Measurements from ENCODE around the gene BRINP2. TPM values are rescaled to one million over a fixed set of nuclear protein-coding genes. Genes with fewer than 3 reads are reported as not detected.

BRINP2 gene
- total RNA-seq, 1 experiment from 2014 or later: not detected

GRCh38 chr1:177281901-177282300, 111.1 kb downstream of the BRINP2 start:
- no peaks in the 10 kb centered on the region for H3K36me3 Mint-ChIP-seq (ENCODE audit: insufficient read depth, unreplicated experiment)
- CTCF ChIA-PET: no interaction called here
- no peaks in the 10 kb centered on the region for H3K4me1 Mint-ChIP-seq (ENCODE audit: low read depth, unreplicated experiment)
- no peak for TF ChIP-seq CTCF (IDR thresholded peaks at IDR 0.05; ENCODE audit: unreplicated experiment)
- no peak overlapping the region for H3K4me3 Mint-ChIP-seq (ENCODE audit: low read depth, unreplicated experiment)
- no peak for DNase-seq
- H3K27ac Mint-ChIP-seq (ENCODE audit: unreplicated experiment): no peak overlapping the region
- H3K27me3 Mint-ChIP-seq (ENCODE audit: unreplicated experiment): peaks cover 68% of the 10 kb centered on the region
- intact Hi-C loops (cut with micrococcal nuclease; ENCODE audit: unreplicated experiment): no loop called here
- no TSS peak for BruUV-seq (replicated peaks)
- H3K9me3 Mint-ChIP-seq (ENCODE audit: low read depth, unreplicated experiment): no peaks in the 10 kb centered on the region

- H3K27me3 Mint-ChIP-seq (ENCODE audit: unreplicated experiment): peaks cover 62% of the 10 kb centered on the region
Observed at GRCh38 chr1:177282976-177283375, 112.2 kb downstream of the BRINP2 start.

GRCh38 chr1:177283380-177283779, 112.6 kb downstream of the BRINP2 start:
- no peaks in the 10 kb centered on the region for H3K36me3 Mint-ChIP-seq (ENCODE audit: insufficient read depth, unreplicated experiment)
- intact Hi-C loops (cut with micrococcal nuclease; ENCODE audit: unreplicated experiment): no loop called here
- peaks cover 8% of the 10 kb centered on the region for H3K4me1 Mint-ChIP-seq (ENCODE audit: low read depth, unreplicated experiment)
- TF ChIP-seq CTCF (IDR thresholded peaks at IDR 0.05; ENCODE audit: unreplicated experiment): no peak
- no TSS peak for BruUV-seq (replicated peaks)
- no peak overlapping the region for H3K27ac Mint-ChIP-seq (ENCODE audit: unreplicated experiment)
- H3K27me3 Mint-ChIP-seq (ENCODE audit: unreplicated experiment): peaks cover 58% of the 10 kb centered on the region
- DNase-seq: no peak
- H3K4me3 Mint-ChIP-seq (ENCODE audit: low read depth, unreplicated experiment): no peak overlapping the region
- CTCF ChIA-PET: no interaction called here
- no peaks in the 10 kb centered on the region for H3K9me3 Mint-ChIP-seq (ENCODE audit: low read depth, unreplicated experiment)

More at GRCh38 chr1:177282976-177283375, 112.2 kb downstream of the BRINP2 start:
- no peak for DNase-seq
- H3K9me3 Mint-ChIP-seq (ENCODE audit: low read depth, unreplicated experiment): no peaks in the 10 kb centered on the region
- CTCF ChIA-PET: no interaction called here
- no peak overlapping the region for H3K27ac Mint-ChIP-seq (ENCODE audit: unreplicated experiment)
- no TSS peak for BruUV-seq (replicated peaks)
- no peaks in the 10 kb centered on the region for H3K36me3 Mint-ChIP-seq (ENCODE audit: insufficient read depth, unreplicated experiment)
- no peak for TF ChIP-seq CTCF (IDR thresholded peaks at IDR 0.05; ENCODE audit: unreplicated experiment)
- peaks cover 4% of the 10 kb centered on the region for H3K4me1 Mint-ChIP-seq (ENCODE audit: low read depth, unreplicated experiment)
- H3K4me3 Mint-ChIP-seq (ENCODE audit: low read depth, unreplicated experiment): no peak overlapping the region
- intact Hi-C loops (cut with micrococcal nuclease; ENCODE audit: unreplicated experiment): no loop called here

- TF ChIP-seq CTCF (IDR thresholded peaks at IDR 0.05; ENCODE audit: unreplicated experiment): no peak
- Mint-ChIP-seq H3K27me3 (ENCODE audit: unreplicated experiment) (peaks cover 32% of the 10 kb centered on the region), H3K9me3 (ENCODE audit: low read depth, unreplicated experiment) (no peaks in the 10 kb centered on the region)
Observed at GRCh38 chr1:177286396-177286795, 115.6 kb downstream of the BRINP2 start.

More at GRCh38 chr1:177286396-177286795, 115.6 kb downstream of the BRINP2 start:
- CTCF ChIA-PET: no interaction called here
- Mint-ChIP-seq H3K36me3 (ENCODE audit: insufficient read depth, unreplicated experiment) (no peaks in the 10 kb centered on the region), H3K27ac (ENCODE audit: unreplicated experiment) (no peak overlapping the region), H3K4me1 (ENCODE audit: low read depth, unreplicated experiment) (peaks cover 9% of the 10 kb centered on the region), H3K4me3 (ENCODE audit: low read depth, unreplicated experiment) (no peak overlapping the region)
- intact Hi-C loops (cut with micrococcal nuclease; ENCODE audit: unreplicated experiment): no loop called here
- no TSS peak for BruUV-seq (replicated peaks)
- no peak for DNase-seq

Measured in Calu3 (cell line).